Trophoblast cell (in vitro differentiated cells and primary cell): ENCODE results near the gene GABRQ.
"Not testable (repeated sequence)": the region's sequence is repeated elsewhere in the genome, so short reads cannot be mapped to it uniquely, and the experiment has no call there.

Experiments used
- DNase-seq, 2 donors: peaks; one replicate each; pipeline ENCODE4 v3.0.0-alpha.2; 2016
- H2AFZ ChIP-seq: 2 replicates; pipeline ENCODE4 v1.6.1; 2013; ENCODE audit warnings: low read length, moderate library complexity, mild to moderate bottlenecking; ENCODE audit not compliant: insufficient read depth, poor library complexity
- H2AK5ac ChIP-seq: 2 replicates; pipeline ENCODE4 v1.6.1; 2013; ENCODE audit warnings: mild to moderate bottlenecking, low read length
- H2BK120ac ChIP-seq: 2 replicates; pipeline ENCODE4 v1.6.1; 2013; ENCODE audit warnings: low read length, mild to moderate bottlenecking, moderate library complexity; ENCODE audit not compliant: insufficient read depth, poor library complexity
- H2BK12ac ChIP-seq: 2 replicates; pipeline ENCODE4 v1.6.1; 2013; ENCODE audit warnings: mild to moderate bottlenecking, low read length, moderate library complexity
- H2BK5ac ChIP-seq: 2 replicates; pipeline ENCODE4 v1.6.1; 2013; ENCODE audit warnings: low read length, low read depth, moderate library complexity, mild to moderate bottlenecking; ENCODE audit not compliant: poor library complexity
- H3K14ac ChIP-seq: 2 replicates; pipeline ENCODE4 v1.6.1; 2013; ENCODE audit warnings: mild to moderate bottlenecking, low read length
- H3K18ac ChIP-seq: 2 replicates; pipeline ENCODE4 v1.6.1; 2013; ENCODE audit warnings: mild to moderate bottlenecking, low read length
- H3K23ac ChIP-seq: 2 replicates; pipeline ENCODE4 v1.6.1; 2013; ENCODE audit warnings: low read length
- H3K27ac ChIP-seq: 2 replicates; pipeline ENCODE4 v1.5.1; 2013; ENCODE audit warnings: low read depth, mild to moderate bottlenecking, inconsistent platforms, low read length, moderate library complexity
- H3K27me3 ChIP-seq: 2 replicates; pipeline ENCODE4 v1.6.1; 2013; ENCODE audit warnings: inconsistent platforms, mild to moderate bottlenecking, low read length, moderate library complexity; ENCODE audit not compliant: insufficient read depth
- H3K36me3 ChIP-seq, 2 experiments: 1 replicate in 1 of 2; 2 replicates in 1 of 2; pipeline ENCODE4 v1.6.1; 2013; ENCODE audit warnings: low read length in 2 of 2, mild to moderate bottlenecking in 2 of 2, moderate library complexity in 1 of 2; ENCODE audit not compliant: insufficient read depth in 2 of 2, control insufficient read depth in 1 of 2
- H3K4ac ChIP-seq: 2 replicates; pipeline ENCODE4 v1.6.1; 2013; ENCODE audit warnings: low read depth, mild to moderate bottlenecking, low read length, moderate library complexity
- H3K4me1 ChIP-seq, 2 experiments: 1 replicate in 1 of 2; 2 replicates in 1 of 2; pipeline ENCODE4 v1.6.1; 2013; ENCODE audit warnings: low read length in 2 of 2, mild to moderate bottlenecking in 2 of 2, moderate library complexity in 1 of 2; ENCODE audit not compliant: insufficient read depth in 2 of 2, control insufficient read depth in 1 of 2
- H3K4me2 ChIP-seq: 2 replicates; pipeline ENCODE4 v1.6.1; 2013; ENCODE audit warnings: inconsistent platforms, mild to moderate bottlenecking, low read length, moderate library complexity
- H3K4me3 ChIP-seq: 2 replicates; pipeline ENCODE4 v1.5.1; 2013; ENCODE audit warnings: mild to moderate bottlenecking, low read depth, low read length, inconsistent platforms
- H3K79me1 ChIP-seq: one replicate; pipeline ENCODE4 v1.6.1; 2013; ENCODE audit warnings: low read length
- H3K79me2 ChIP-seq: 2 replicates; pipeline ENCODE4 v1.6.1; 2013; ENCODE audit warnings: low read length, mild to moderate bottlenecking; ENCODE audit not compliant: control insufficient read depth, insufficient read depth, poor library complexity
- H3K9ac ChIP-seq: 2 replicates; pipeline ENCODE4 v1.6.1; 2013; ENCODE audit warnings: mild to moderate bottlenecking, low read length
- H3K9me3 ChIP-seq: 2 replicates; pipeline ENCODE4 v1.6.1; 2013; ENCODE audit warnings: low read depth, mild to moderate bottlenecking, control low read depth, inconsistent platforms, low read length; ENCODE audit not compliant: insufficient read depth
- H4K12ac ChIP-seq: 2 replicates; pipeline ENCODE4 v1.6.1; 2013; ENCODE audit warnings: low read depth, mild to moderate bottlenecking, low read length, moderate library complexity
- H4K8ac ChIP-seq: 2 replicates; pipeline ENCODE4 v1.6.1; 2013; ENCODE audit warnings: low read depth, mild to moderate bottlenecking, low read length, moderate library complexity
- H4K91ac ChIP-seq: one replicate; pipeline ENCODE4 v1.6.1; 2013; ENCODE audit warnings: low read depth, mild to moderate bottlenecking, low read length, moderate library complexity
- WGBS: extraction: QIAGEN DNeasy Blood & Tissue Kit; methylation state at CpG from one replicate; pipeline ENCODE4 v1.1.7; 2013; ENCODE audit warnings: missing lambda C conversion rate; ENCODE audit not compliant: insufficient read length, insufficient coverage; ENCODE audit errors: extremely low coverage; 5-methylcytosine and 5-hydroxymethylcytosine counted together

The GABRQ gene

DNA sequence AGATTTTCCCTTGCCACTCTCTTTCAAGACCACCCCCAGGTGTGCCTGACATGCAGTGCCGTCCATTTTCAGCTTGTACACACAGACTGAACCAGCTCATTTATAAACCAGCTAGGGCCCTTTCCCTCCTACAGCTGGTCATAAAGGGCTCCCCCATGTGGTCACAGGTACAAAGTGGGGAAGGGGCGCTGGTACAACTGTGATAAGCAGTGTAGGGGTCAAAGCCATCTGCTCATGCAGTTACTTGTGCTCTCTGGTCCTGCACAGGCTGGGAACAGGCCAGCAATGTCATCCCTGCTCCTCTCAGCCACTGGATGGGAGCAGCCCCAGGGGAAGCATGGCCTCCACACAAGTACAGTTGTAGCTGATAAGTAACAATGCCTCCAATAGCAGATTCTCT is 20.6 kb downstream of the GABRQ start:
- H4K91ac ChIP-seq: no peak overlapping the region
- no CpG with 5 or more reads among the region's 2 CpGs for WGBS
- no peaks in the 10 kb centered on the region for H3K9me3 ChIP-seq
- H2BK5ac ChIP-seq: no peak overlapping the region
- no peak overlapping the region for H3K4me3 ChIP-seq
- no peak overlapping the region for H3K14ac ChIP-seq
- H2AK5ac ChIP-seq: no peak overlapping the region
- no peak overlapping the region for H3K4me2 ChIP-seq
- no peak overlapping the region for H2BK12ac ChIP-seq
- no peaks in the 10 kb centered on the region for H3K79me1 ChIP-seq
- no peak overlapping the region for H3K18ac ChIP-seq
- no peak overlapping the region for H4K8ac ChIP-seq
- H3K27me3 ChIP-seq: no peaks in the 10 kb centered on the region
- H3K23ac ChIP-seq: no peak overlapping the region
- no peaks in the 10 kb centered on the region for H3K36me3 ChIP-seq
- no peak overlapping the region for H2BK120ac ChIP-seq
- H3K4me1 ChIP-seq: no peaks in the 10 kb centered on the region
- no peaks in the 10 kb centered on the region for H3K79me2 ChIP-seq
- no peak overlapping the region for H3K9ac ChIP-seq
- no peak overlapping the region for H3K4ac ChIP-seq
- DNase-seq: no peak
- no peak overlapping the region for H2AFZ ChIP-seq
- H3K27ac ChIP-seq: no peak overlapping the region
- H4K12ac ChIP-seq: no peak overlapping the region

DNA sequence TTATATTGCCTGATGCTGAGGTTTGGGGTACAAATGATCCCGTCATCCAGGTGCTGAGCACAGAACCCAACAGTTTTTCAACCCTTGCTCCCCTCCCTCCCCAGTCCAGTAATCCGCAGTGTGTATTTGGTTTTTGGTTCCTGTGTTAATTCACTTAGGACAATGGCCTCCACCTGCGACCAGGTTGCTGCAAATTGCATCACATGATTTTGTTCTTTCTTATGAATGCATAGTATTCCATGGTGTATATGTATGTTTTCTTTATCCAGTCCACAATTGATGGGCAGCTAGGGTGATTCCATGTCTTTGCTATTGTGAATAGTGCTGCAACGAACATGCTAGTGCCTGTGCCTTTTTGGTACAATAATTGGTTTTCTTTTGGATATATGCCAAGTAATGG is 25.4 kb downstream of the GABRQ start:
- Histone ChIP-seq H3K9ac (no peak overlapping the region), H3K4me1 (no peaks in the 10 kb centered on the region), H4K12ac (no peak overlapping the region), H3K18ac (no peak overlapping the region), H3K23ac (no peak overlapping the region), H3K4ac (no peak overlapping the region), H2BK5ac (no peak overlapping the region), H3K36me3 (no peaks in the 10 kb centered on the region), H2AK5ac (no peak overlapping the region), H3K79me2 (no peaks in the 10 kb centered on the region), H2BK12ac (no peak overlapping the region), H3K9me3 (no peaks in the 10 kb centered on the region), H3K14ac (no peak overlapping the region), H2AFZ (no peak overlapping the region), H3K27me3 (no peaks in the 10 kb centered on the region), H4K8ac (no peak overlapping the region), H3K4me2 (no peak overlapping the region), H4K91ac (no peak overlapping the region), H3K27ac (no peak overlapping the region), H3K79me1 (no peaks in the 10 kb centered on the region), H2BK120ac (no peak overlapping the region), H3K4me3 (no peak overlapping the region)
- DNase-seq: no peak
- WGBS: no CpG with 5 or more reads among the region's 4 CpGs

DNA sequence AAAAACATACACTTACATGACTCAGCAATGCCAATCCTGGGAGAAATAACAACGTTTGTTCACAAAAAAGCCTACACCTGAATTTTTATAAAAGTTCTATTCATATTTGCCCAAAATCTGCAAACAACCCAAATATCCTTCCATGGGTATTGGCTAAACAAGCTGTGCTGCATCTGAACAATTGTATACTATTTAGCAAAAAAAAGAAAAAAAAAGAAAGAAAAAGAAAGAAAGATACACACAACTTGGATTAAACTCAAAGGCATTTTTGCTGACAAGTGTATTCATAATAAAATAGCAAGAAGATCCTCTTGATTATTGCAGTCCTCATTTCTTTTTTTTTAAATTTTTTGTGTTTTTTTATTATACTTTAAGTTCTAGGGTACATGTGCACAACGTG is 36.4 kb downstream of the GABRQ start:
- H2BK12ac ChIP-seq: no peak overlapping the region
- no peak overlapping the region for H3K4ac ChIP-seq
- no peak overlapping the region for H3K23ac ChIP-seq
- no peak overlapping the region for H2BK120ac ChIP-seq
- no peaks in the 10 kb centered on the region for H3K9me3 ChIP-seq
- no peak overlapping the region for H3K4me3 ChIP-seq
- H2AFZ ChIP-seq: no peak overlapping the region
- H3K79me1 ChIP-seq: no peaks in the 10 kb centered on the region
- no peak overlapping the region for H3K9ac ChIP-seq
- no peak overlapping the region for H4K8ac ChIP-seq
- no peaks in the 10 kb centered on the region for H3K79me2 ChIP-seq
- no peak for DNase-seq
- WGBS: no CpG with 5 or more reads among the region's 2 CpGs
- no peaks in the 10 kb centered on the region for H3K4me1 ChIP-seq
- H3K36me3 ChIP-seq: no peaks in the 10 kb centered on the region
- no peak overlapping the region for H3K4me2 ChIP-seq
- no peak overlapping the region for H2BK5ac ChIP-seq
- H4K12ac ChIP-seq: no peak overlapping the region
- H3K27me3 ChIP-seq: no peaks in the 10 kb centered on the region
- H3K18ac ChIP-seq: no peak overlapping the region
- no peak overlapping the region for H3K14ac ChIP-seq
- H2AK5ac ChIP-seq: no peak overlapping the region
- H3K27ac ChIP-seq: no peak overlapping the region
- no peak overlapping the region for H4K91ac ChIP-seq

DNA sequence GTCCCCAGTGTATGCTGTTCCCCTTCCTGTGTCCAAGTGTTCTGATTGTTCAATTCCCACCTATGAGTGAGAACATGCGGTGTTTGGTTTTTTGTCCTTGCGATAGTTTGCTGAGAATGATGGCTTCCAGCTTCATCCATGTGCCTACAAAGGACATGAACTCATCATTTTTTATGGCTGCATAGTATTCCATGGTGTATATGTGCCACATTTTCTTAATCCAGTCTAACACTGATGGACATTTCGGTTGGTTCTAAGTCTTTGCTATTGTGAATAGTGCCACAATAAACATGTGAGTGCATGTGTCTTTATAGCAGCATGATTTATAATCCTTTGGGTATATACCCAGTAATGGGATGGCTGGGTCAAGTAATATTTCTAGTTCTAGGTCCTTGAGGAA is 37.0 kb downstream of the GABRQ start:
- not testable (repeated sequence) for H3K9ac ChIP-seq, H2AK5ac ChIP-seq, H3K4me1 ChIP-seq, H3K14ac ChIP-seq, H3K27ac ChIP-seq, H3K4me3 ChIP-seq, H3K4ac ChIP-seq, DNase-seq, H3K79me1 ChIP-seq, H2BK120ac ChIP-seq, H2AFZ ChIP-seq, H3K36me3 ChIP-seq, H3K27me3 ChIP-seq, H3K18ac ChIP-seq, H3K79me2 ChIP-seq, H4K8ac ChIP-seq, H3K23ac ChIP-seq, H2BK5ac ChIP-seq, H2BK12ac ChIP-seq, H3K9me3 ChIP-seq, H4K12ac ChIP-seq, H4K91ac ChIP-seq, H3K4me2 ChIP-seq
- no CpG with 5 or more reads among the region's 3 CpGs for whole genome bisulfite sequencing
